Measurements from ENCODE around the gene OIP5. TPM values are rescaled to one million over a fixed set of nuclear protein-coding genes. Genes with fewer than 3 reads are reported as not detected.

OIP5 gene
- total and polyA plus RNA-seq, 9 of the 15 experiments (the other 6 are each of a cell fraction or from before 2014, with no cell fraction given), result 8.3 to 54.8 (median 35.3) TPM

DNA sequence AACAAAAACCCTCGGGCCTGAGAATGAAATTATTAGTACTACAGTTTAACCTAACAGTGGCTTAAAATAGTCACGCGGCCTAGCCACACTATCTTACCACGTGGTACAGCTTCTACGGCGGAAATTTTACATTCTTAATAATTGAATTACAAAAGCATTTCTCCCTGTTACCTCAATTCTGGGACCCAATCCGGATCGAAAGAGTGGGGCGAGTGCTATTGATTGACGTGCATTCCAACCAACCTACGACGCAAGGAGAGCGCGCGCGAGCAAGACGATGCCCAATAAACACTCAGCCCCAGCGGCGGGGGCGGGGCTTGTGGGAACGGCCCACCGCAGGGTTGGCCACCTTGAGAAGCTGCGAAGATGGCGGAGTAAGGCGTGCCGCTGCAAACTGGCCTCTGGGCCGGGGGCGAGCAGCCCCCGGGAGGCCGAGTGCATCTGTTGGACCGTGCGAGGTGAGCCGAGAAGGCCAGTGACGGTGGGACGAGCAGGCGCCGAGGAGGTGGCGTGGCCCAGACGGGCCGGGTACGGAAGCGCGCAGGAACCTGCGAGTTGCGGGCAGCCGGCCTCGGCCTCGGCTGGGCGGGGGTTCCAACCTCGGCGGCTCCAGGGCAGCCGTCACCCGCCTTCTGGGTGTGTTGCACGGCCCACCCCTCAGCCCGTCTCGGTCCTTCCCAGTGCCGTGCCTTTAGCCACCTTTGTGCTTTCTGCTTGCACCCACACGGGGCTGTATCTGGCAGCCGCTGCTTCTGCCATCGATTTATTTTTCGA lies 48.6 kb downstream of the OIP5 start (continued):
- TF ChIP-seq RBBP5 (IDR thresholded peaks at IDR 0.05; ENCODE audit: borderline replicate concordance, insufficient read depth, low read length, poor library complexity, severe bottlenecking) (peak; percentile 96), VEZF1 (CRISPR knock-in tag; IDR thresholded peaks at IDR 0.05) (peak; percentile 37), C11orf30 (IDR thresholded peaks at IDR 0.05; ENCODE audit: low read depth) (peak; percentile 18; the same call in 1 of the 2 replicates), IFI16 (CRISPR knock-in tag; IDR thresholded peaks at IDR 0.05) (no peak), ZC3H11A (IDR thresholded peaks at IDR 0.05; ENCODE audit: low read depth, low read length) (no peak), CHCHD3 (CRISPR knock-in tag; IDR thresholded peaks at IDR 0.05) (peak; percentile 87; the same call in 1 of the 2 replicates), ZFX (CRISPR knock-in tag; IDR thresholded peaks at IDR 0.05) (peak; percentile 94), HCFC1 (IDR thresholded peaks at IDR 0.05; ENCODE audit: low read depth, low read length) (0 out of 2 replicates have a peak, but pooled peaks have one; percentile 10), CCAR2 (IDR thresholded peaks at IDR 0.05; ENCODE audit: low read depth, low read length) (no peak), PBX2 (CRISPR knock-in tag; IDR thresholded peaks at IDR 0.05; ENCODE audit: low read depth) (peak; percentile 99), PBX2 (tag; conservative IDR thresholded peaks at IDR 0.05; ENCODE audit: low read depth) (peak; percentile 100), FOXK2 (conservative IDR thresholded peaks at IDR 0.05 in 1 of 2, IDR thresholded peaks at IDR 0.05 in 1 of 2; ENCODE audit: low read depth in 2 of 2) (peak in 1 of 2 experiments; percentile 51; a peak in 2 of 4 replicates)
- TF ChIP-seq, protein P1, sequence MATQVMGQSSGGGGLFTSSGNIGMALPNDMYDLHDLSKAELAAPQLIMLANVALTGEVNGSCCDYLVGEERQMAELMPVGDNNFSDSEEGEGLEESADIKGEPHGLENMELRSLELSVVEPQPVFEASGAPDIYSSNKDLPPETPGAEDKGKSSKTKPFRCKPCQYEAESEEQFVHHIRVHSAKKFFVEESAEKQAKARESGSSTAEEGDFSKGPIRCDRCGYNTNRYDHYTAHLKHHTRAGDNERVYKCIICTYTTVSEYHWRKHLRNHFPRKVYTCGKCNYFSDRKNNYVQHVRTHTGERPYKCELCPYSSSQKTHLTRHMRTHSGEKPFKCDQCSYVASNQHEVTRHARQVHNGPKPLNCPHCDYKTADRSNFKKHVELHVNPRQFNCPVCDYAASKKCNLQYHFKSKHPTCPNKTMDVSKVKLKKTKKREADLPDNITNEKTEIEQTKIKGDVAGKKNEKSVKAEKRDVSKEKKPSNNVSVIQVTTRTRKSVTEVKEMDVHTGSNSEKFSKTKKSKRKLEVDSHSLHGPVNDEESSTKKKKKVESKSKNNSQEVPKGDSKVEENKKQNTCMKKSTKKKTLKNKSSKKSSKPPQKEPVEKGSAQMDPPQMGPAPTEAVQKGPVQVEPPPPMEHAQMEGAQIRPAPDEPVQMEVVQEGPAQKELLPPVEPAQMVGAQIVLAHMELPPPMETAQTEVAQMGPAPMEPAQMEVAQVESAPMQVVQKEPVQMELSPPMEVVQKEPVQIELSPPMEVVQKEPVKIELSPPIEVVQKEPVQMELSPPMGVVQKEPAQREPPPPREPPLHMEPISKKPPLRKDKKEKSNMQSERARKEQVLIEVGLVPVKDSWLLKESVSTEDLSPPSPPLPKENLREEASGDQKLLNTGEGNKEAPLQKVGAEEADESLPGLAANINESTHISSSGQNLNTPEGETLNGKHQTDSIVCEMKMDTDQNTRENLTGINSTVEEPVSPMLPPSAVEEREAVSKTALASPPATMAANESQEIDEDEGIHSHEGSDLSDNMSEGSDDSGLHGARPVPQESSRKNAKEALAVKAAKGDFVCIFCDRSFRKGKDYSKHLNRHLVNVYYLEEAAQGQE (IDR thresholded peaks at IDR 0.05; ENCODE audit: borderline replicate concordance), result 0 out of 2 replicates have a peak, but pooled peaks have one; percentile 23
- TF ChIP-seq, protein P1 (CRISPR knock-in tag; IDR thresholded peaks at IDR 0.05; ENCODE audit: low read depth), result peak; percentile 52; the same call in 1 of the 2 replicates

Measured in K562 (cell line).